Mesenchymal stem cell (in vitro differentiated cells and primary cell): ENCODE measurements around the gene SNTG2.

Experiments used
- DNase-seq: peaks from one replicate; pipeline ENCODE4 v3.0.0-alpha.2; 2013
- H2AFZ ChIP-seq: one replicate; pipeline ENCODE4 v1.6.1; 2013; ENCODE audit warnings: low read depth, mild to moderate bottlenecking, control low read depth, inconsistent platforms, low read length, moderate library complexity
- H2AK5ac ChIP-seq: 2 replicates; pipeline ENCODE4 v1.6.1; 2013; ENCODE audit warnings: low read length, moderate library complexity, mild to moderate bottlenecking, inconsistent platforms; ENCODE audit not compliant: severe bottlenecking
- H2BK120ac ChIP-seq: one replicate; pipeline ENCODE4 v1.6.1; 2013; ENCODE audit warnings: low read depth, mild to moderate bottlenecking, inconsistent platforms, low read length, moderate library complexity
- H2BK12ac ChIP-seq, 2 experiments: one replicate each; pipeline ENCODE4 v1.6.1; 2013; ENCODE audit warnings: inconsistent platforms in 2 of 2, low read length in 2 of 2, mild to moderate bottlenecking in 2 of 2, moderate library complexity in 2 of 2, control low read depth in 1 of 2
- H2BK15ac ChIP-seq: one replicate; pipeline ENCODE4 v1.6.1; 2013; ENCODE audit warnings: mild to moderate bottlenecking, low read depth, inconsistent platforms; ENCODE audit not compliant: poor library complexity, severe bottlenecking
- H2BK5ac ChIP-seq: 2 replicates; pipeline ENCODE4 v1.6.1; 2013; ENCODE audit warnings: low read depth, mild to moderate bottlenecking, low read length, control low read depth, inconsistent platforms; ENCODE audit not compliant: poor library complexity, severe bottlenecking
- H3K14ac ChIP-seq, 2 experiments: one replicate each; pipeline ENCODE4 v1.6.1; 2013; ENCODE audit warnings: inconsistent platforms in 2 of 2, low read length in 2 of 2, control low read depth in 1 of 2, mild to moderate bottlenecking in 1 of 2, moderate library complexity in 1 of 2
- H3K18ac ChIP-seq, 2 experiments: one replicate each; pipeline ENCODE4 v1.6.1; 2013; ENCODE audit warnings: inconsistent platforms in 2 of 2, low read length in 2 of 2, control low read depth in 1 of 2, low read depth in 1 of 2, mild to moderate bottlenecking in 1 of 2
- H3K23ac ChIP-seq, 2 experiments: one replicate each; pipeline ENCODE4 v1.6.1; 2013; ENCODE audit warnings: inconsistent platforms in 2 of 2, low read length in 2 of 2, mild to moderate bottlenecking in 2 of 2, moderate library complexity in 2 of 2, control low read depth in 1 of 2
- H3K27ac ChIP-seq: 2 replicates; pipeline ENCODE4 v1.5.1; 2013; ENCODE audit warnings: mild to moderate bottlenecking, moderate library complexity, low read length, control low read depth, inconsistent platforms; ENCODE audit not compliant: poor library complexity, severe bottlenecking
- H3K27me3 ChIP-seq, 2 experiments: 2 replicates each; pipeline versions ENCODE4 v1.6.1 to v1.7.0; 2013; ENCODE audit warnings: low read length in 2 of 2, mild to moderate bottlenecking in 2 of 2, moderate library complexity in 2 of 2, control low read depth in 1 of 2, inconsistent platforms in 1 of 2; ENCODE audit not compliant: control insufficient read depth in 1 of 2, insufficient read depth in 1 of 2
- H3K36me3 ChIP-seq, 2 experiments: 2 replicates each; pipeline versions ENCODE4 v1.6.1 to v1.7.0; 2013; ENCODE audit warnings: low read length in 2 of 2, control low read depth in 1 of 2, inconsistent platforms in 1 of 2, low read depth in 1 of 2, mild to moderate bottlenecking in 1 of 2; ENCODE audit not compliant: insufficient read depth in 2 of 2, control insufficient read depth in 1 of 2
- H3K4ac ChIP-seq, 2 experiments: one replicate each; pipeline ENCODE4 v1.6.1; 2013; ENCODE audit warnings: inconsistent platforms in 2 of 2, low read length in 2 of 2, mild to moderate bottlenecking in 2 of 2, moderate library complexity in 2 of 2, control low read depth in 1 of 2, low read depth in 1 of 2
- H3K4me1 ChIP-seq: 2 replicates; pipeline ENCODE4 v1.6.1; 2013; ENCODE audit warnings: low read depth, low read length, control low read depth; ENCODE audit not compliant: control insufficient read depth, insufficient read depth
- H3K4me2 ChIP-seq: 2 replicates; pipeline ENCODE4 v1.6.1; 2013; ENCODE audit warnings: low read length, mild to moderate bottlenecking, inconsistent platforms; ENCODE audit not compliant: poor library complexity, severe bottlenecking
- H3K4me3 ChIP-seq, 2 experiments: 2 replicates each; pipeline versions ENCODE4 v1.5.1 to v1.7.0; 2013; ENCODE audit warnings: low read length in 2 of 2, mild to moderate bottlenecking in 2 of 2, control low read depth in 1 of 2, low read depth in 1 of 2; ENCODE audit not compliant: insufficient read depth in 1 of 2
- H3K79me1 ChIP-seq: replicated peaks from 2 replicates; pipeline ENCODE4 v1.6.1; 2013; ENCODE audit warnings: mild to moderate bottlenecking, control low read depth, low read length, inconsistent platforms; ENCODE audit not compliant: poor library complexity, severe bottlenecking
- H3K9ac ChIP-seq: 2 replicates; pipeline ENCODE4 v1.7.0; 2013; ENCODE audit warnings: mild to moderate bottlenecking, low read length, moderate library complexity
- H3K9me3 ChIP-seq: 2 replicates; pipeline ENCODE4 v1.7.0; 2013; ENCODE audit warnings: mild to moderate bottlenecking, low read length; ENCODE audit not compliant: control insufficient read depth
- H4K8ac ChIP-seq: one replicate; pipeline ENCODE4 v1.6.1; 2013; ENCODE audit warnings: inconsistent platforms, mild to moderate bottlenecking, low read length, moderate library complexity
- H4K91ac ChIP-seq: one replicate; pipeline ENCODE4 v1.6.1; 2013; ENCODE audit warnings: mild to moderate bottlenecking, low read length, inconsistent platforms
- WGBS: methylation state at CpG from one replicate; pipeline ENCODE4 v1.1.7; 2013; ENCODE audit warnings: mixed read lengths; 5-methylcytosine and 5-hydroxymethylcytosine counted together

SNTG2 gene

GRCh38 chr2:1375794-1376193 is 425.1 kb downstream of the SNTG2 start:
- no peak overlapping the region for H3K27ac ChIP-seq
- H2BK12ac ChIP-seq = no peak overlapping the region
- H2BK120ac ChIP-seq = no peak overlapping the region
- no peak for DNase-seq
- H2AFZ ChIP-seq = no peak overlapping the region
- no peak overlapping the region for H3K18ac ChIP-seq
- H3K4me1 ChIP-seq = no peaks in the 10 kb centered on the region
- no peak overlapping the region for H3K4me2 ChIP-seq
- no peak overlapping the region for H3K23ac ChIP-seq
- H3K36me3 ChIP-seq = no peaks in the 10 kb centered on the region
- no peaks in the 10 kb centered on the region for H3K9me3 ChIP-seq
- H4K8ac ChIP-seq = no peak overlapping the region
- no peak overlapping the region for H2BK15ac ChIP-seq
- no peak overlapping the region for H3K9ac ChIP-seq
- H3K79me1 ChIP-seq = no peaks in the 10 kb centered on the region
- no peak overlapping the region for H4K91ac ChIP-seq
- peaks cover 0 to 3% of the 10 kb centered on the region in 2 experiments for H3K27me3 ChIP-seq
- H3K14ac ChIP-seq = no peak overlapping the region
- H2AK5ac ChIP-seq = no peak overlapping the region
- H3K4me3 ChIP-seq = no peak overlapping the region
- H3K4ac ChIP-seq = no peak overlapping the region
- 80% methylated on average over 14 of the region's 14 CpGs for WGBS
- H2BK5ac ChIP-seq = no peak overlapping the region

- Histone ChIP-seq H2BK12ac (no peak overlapping the region), H3K23ac (no peak overlapping the region), H3K4me3 (no peak overlapping the region), H3K4ac (no peak overlapping the region), H2AK5ac (no peak overlapping the region), H3K18ac (no peak overlapping the region), H2BK120ac (no peak overlapping the region), H4K8ac (no peak overlapping the region), H2AFZ (no peak overlapping the region), H3K36me3 (no peaks in the 10 kb centered on the region), H3K9me3 (no peaks in the 10 kb centered on the region), H2BK15ac (no peak overlapping the region), H4K91ac (no peak overlapping the region), H3K4me2 (no peak overlapping the region), H3K27me3 (no peaks in the 10 kb centered on the region), H3K4me1 (no peaks in the 10 kb centered on the region), H2BK5ac (no peak overlapping the region), H3K9ac (no peak overlapping the region), H3K14ac (no peak overlapping the region), H3K79me1 (no peaks in the 10 kb centered on the region), H3K27ac (no peak overlapping the region)
- 89% methylated on average over 3 of the region's 6 CpGs for WGBS
- no peak for DNase-seq
Measured at GRCh38 chr2:1377473-1377872, 426.8 kb downstream of the SNTG2 start.

DNA sequence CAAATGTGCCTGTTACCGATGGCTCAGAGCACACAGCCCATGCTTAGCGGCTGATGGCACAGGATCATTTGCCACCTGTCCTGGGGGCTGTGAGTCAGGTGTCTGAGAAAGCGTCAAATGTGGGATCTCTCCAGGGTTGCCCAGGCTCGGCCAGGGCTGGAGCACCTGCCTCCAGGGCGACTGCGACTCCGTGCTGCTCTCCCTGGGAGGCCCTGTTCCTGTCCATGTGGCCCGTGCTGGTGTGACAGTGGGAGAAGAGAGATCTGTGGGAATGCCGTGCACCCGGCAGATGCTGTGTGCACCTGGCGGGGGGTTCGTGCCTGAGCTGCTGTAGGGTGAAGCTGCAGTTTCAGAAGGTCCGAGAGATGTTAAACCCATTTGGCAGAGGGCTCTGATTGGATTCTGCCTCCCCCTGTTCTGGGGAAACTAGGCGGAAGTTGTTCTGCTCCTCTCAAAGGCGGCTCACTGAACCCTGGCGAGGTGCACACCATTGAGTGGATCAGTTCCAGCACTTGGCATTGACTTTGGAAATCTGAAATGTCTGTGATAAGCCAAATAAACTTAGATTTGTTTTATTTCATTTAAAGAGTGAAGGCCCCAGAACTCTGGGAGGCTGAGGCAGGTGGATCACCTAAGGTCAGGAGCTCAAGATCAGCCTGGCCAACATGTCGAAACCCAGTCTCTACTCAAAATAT is 428.0 kb downstream of the SNTG2 start:
- no peak overlapping the region for H3K4ac ChIP-seq
- H3K4me2 ChIP-seq = no peak overlapping the region
- H2BK12ac ChIP-seq = no peak overlapping the region
- H3K9me3 ChIP-seq = no peaks in the 10 kb centered on the region
- no peaks in the 10 kb centered on the region for H3K27me3 ChIP-seq
- no peak overlapping the region for H3K27ac ChIP-seq
- H3K36me3 ChIP-seq = no peaks in the 10 kb centered on the region
- H3K4me1 ChIP-seq = no peaks in the 10 kb centered on the region
- H3K4me3 ChIP-seq = no peak overlapping the region
- no peak overlapping the region for H2AK5ac ChIP-seq
- H3K14ac ChIP-seq = no peak overlapping the region
- no peak overlapping the region for H3K18ac ChIP-seq
- H3K9ac ChIP-seq = no peak overlapping the region
- H4K8ac ChIP-seq = no peak overlapping the region
- no peak overlapping the region for H2BK5ac ChIP-seq
- H2BK15ac ChIP-seq = no peak overlapping the region
- WGBS = 75% methylated on average over 17 of the region's 17 CpGs
- no peak overlapping the region for H4K91ac ChIP-seq
- H2AFZ ChIP-seq = no peak overlapping the region
- no peak overlapping the region for H2BK120ac ChIP-seq
- no peak overlapping the region for H3K23ac ChIP-seq
- no peak for DNase-seq
- no peaks in the 10 kb centered on the region for H3K79me1 ChIP-seq

GRCh38 chr2:1381644-1382043 is 431.0 kb downstream of the SNTG2 start:
- no peaks in the 10 kb centered on the region for H3K79me1 ChIP-seq
- no peak overlapping the region for H2AFZ ChIP-seq
- no peak overlapping the region for H3K18ac ChIP-seq
- H2BK5ac ChIP-seq = no peak overlapping the region
- H4K8ac ChIP-seq = no peak overlapping the region
- no peaks in the 10 kb centered on the region for H3K4me1 ChIP-seq
- no peak overlapping the region for H3K4ac ChIP-seq
- no peak overlapping the region for H2BK12ac ChIP-seq
- no peak overlapping the region for H3K4me2 ChIP-seq
- H3K9me3 ChIP-seq = no peaks in the 10 kb centered on the region
- no peak overlapping the region for H4K91ac ChIP-seq
- no peak overlapping the region for H3K27ac ChIP-seq
- no peak overlapping the region for H3K4me3 ChIP-seq
- H3K27me3 ChIP-seq = no peaks in the 10 kb centered on the region
- H3K23ac ChIP-seq = no peak overlapping the region
- no peak overlapping the region for H3K14ac ChIP-seq
- no peak overlapping the region for H2AK5ac ChIP-seq
- no peaks in the 10 kb centered on the region for H3K36me3 ChIP-seq
- H2BK15ac ChIP-seq = no peak overlapping the region
- no peak overlapping the region for H2BK120ac ChIP-seq
- 83% methylated on average over 2 of the region's 3 CpGs for WGBS
- H3K9ac ChIP-seq = no peak overlapping the region
- DNase-seq = no peak
